GM19351 (cell line): ENCODE measurements around the gene CFAP52.
"Not testable (repeated sequence)": the region's sequence is repeated elsewhere in the genome, so short reads cannot be mapped to it uniquely, and the experiment has no call there.

Experiments used
- ATAC-seq: cut with Tn5 transposase; IDR thresholded peaks from one replicate; pipeline ENCODE4 v1.9.1; 2021; ENCODE audit warnings: mild to moderate bottlenecking, moderate library complexity; ENCODE audit not compliant: unreplicated experiment

Gene CFAP52

DNA sequence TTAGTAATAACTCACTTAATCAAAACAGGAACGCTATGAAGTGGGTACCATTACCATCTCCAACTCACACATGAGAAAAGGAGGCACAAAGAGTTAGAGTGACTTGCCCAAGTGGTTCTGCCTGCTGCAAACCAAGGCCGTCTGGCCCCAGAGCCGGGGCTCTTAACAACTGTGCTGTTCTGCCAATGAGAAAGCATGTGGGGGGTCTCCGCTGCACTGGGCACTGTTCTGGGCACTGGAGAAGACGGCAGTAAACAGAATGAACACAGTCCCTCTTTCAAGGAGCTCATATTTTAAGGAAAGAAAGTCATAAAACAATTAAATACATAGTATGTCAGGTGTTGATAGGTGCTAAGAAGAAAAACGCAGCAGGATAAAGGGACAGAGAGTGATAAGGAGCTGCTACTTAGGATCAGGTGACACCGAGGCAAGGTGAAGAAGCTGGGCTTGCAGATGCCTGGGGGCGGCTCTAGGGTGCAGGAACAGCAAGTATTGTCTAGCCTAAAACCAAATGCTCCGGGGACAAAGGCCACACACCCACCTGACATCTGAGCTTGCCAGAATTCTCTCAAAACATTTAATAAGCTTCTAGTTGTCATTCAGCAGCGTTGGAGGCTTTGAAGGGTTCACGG, 7.4 kb upstream of the CFAP52 start:
- ATAC-seq, result no peak

DNA sequence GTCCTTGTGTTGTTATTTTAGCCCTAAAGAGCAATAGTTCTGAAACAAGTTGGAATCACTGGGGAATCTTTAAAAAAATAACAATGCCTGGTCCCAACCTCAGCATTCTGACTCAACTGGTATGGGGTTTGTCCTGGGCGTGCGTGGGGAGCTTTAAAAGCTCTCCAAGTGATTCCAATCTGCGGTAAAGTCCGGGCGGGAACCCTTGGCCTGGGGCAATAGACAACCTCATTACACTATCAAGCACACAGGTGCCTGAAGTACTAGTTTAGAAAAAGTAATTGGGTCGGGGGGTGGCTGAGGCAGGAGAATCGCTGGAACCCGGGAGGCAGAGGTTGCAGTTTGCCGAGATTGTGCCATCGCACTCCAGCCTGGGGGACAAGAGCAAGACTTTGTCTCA, 5.2 kb upstream of the CFAP52 start:
- no peak for ATAC-seq

DNA sequence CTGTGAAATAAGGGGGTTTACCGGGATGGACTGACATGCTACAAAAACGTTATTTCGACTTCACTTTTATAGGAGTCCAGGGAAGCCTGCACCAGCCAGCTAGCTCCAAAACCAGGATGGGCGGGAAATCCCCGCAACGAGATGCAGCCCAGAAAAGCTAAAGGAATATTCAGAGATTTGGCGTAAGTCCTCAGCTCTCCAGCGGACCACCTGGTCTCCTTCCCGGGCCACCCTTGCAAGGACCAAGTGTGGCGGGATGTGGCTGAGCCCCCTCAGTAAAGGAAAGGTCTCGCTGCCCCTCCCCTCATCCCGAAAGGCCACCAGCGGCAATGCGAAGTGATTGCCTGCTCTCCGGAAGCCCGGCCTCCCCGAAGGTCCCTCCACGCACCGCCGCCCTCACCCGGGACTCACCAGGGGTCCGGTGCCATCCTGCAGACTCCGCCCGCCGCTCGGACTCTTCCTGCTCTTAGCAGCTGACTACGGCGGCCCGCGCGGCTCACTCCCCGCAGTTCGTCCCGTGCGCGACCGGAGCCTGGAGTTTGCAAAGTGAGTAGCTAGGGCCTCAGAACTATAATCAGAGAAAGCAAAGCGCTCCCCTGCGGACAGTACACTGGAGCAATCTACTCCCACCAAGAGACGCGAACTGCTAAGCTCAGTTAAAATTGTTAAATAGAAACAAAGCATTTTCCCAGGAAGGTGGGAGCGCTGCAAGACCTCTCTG, 901 bp upstream of the CFAP52 start, which contains the start of gene STX8:
STX8 (minus strand) TSS at position 440 of the 721 bp plus-strand sequence; CDS start at position 428, 12 bp downstream.
- ATAC-seq, result peak; percentile 74

DNA sequence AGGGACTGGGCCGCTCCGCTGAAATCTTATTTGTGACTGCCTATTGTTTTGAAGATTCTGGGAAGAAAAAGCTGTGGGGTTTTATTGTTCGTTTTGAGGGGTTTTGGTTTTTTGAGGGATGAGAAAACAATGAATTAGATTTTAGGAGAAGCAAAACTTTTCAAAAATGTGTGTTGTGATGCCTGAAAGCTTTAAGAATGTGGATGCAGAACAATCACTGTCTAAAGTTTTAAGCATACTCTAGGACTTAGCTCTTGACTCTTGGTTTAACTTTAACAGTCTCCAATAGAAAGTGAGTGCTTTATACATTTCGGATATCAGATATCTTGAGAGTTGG, 899 bp downstream of the CFAP52 start:
- no peak for ATAC-seq

DNA sequence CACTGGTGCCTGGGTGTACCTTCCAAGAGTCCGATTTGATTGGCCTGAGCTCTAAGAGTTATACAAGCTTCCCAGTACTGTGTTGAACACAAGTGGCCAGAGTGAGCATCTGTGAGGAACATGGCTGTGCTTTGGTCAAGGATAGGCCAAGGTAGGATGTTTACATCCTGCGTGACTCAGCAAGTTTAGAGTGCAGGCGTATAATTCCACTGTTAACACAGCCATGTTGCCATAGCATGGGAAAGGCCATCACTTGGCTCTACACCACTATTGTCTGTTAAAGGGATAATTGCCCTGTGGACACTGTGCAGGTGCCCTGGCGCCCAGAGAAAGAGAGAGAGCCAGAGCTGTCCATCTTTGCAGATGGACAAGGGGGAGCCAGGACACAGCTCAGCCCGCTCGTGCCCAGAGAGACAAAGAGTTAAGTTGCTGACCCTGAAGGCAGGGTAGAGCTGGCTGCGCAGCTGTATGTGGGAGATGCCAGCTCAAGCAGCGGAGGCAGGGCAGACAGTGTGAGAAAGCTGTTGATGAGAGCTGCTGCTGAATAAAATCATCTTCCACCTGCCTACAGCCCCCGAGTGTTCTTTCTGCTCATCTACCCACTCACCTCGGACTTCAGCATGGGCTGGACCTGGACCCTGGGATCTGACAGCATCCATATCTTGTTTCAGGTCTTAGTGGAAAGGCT, 11.7 kb downstream of the CFAP52 start:
- ATAC-seq, result no peak

DNA sequence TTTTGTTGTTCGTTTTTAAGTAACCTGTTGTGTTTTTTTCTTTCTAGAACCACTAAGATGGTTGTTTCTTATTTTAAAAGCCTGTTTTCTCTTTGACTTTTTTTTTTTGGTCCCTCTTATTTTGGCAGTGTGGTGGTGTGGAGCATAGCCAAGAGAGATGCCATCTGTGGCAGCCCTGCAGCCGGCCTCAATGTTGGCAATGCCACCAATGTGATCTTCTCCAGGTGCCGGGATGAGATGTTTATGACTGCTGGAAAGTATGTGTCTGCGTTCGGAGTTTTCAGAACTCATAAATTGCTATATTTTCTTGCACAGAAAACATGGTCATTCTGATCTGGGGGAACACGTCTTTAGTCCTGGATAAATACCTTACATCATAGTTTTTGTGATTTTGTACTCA, 17.6 kb downstream of the CFAP52 start:
- ATAC-seq, result no peak

DNA sequence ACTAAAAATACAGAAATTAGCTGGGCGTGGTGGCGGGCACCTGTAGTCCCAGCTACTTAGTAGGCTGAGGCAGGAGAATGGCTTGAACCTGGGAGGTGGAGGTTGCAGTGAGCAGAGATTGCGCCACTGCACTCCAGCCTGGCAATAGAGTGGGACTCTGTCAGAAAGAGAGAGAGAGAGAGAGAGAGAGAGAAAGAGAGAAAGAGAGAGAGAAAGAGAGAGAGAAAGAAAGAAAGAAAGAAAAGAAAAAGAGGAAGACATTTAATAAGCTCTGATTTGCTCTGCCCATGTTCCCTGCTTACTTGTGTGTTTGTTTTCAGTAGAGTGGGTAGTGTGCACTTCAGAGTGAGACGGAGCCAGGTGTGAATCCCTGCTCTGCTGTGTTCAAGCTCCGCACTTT, 21.2 kb downstream of the CFAP52 start:
- not testable (repeated sequence) for ATAC-seq

DNA sequence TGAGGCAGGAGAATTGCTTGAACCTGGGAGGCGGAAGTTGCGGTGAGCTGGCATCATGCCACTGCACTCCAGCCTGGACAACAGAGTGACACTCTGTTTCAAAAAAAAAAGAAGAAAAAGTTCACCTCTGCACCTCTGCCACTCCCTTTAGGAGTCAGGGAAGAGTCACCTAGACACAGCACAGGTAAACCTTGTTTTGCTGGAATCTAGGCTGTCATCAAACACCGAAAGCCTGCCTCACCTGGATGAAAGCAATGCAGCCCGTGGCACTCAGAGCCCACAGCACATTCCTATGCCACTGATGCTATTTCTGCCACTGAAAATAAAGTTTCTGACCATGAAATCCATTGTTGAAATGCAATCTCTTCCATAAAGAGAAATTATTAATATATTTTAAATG, 22.2 kb downstream of the CFAP52 start:
- no peak for ATAC-seq

DNA sequence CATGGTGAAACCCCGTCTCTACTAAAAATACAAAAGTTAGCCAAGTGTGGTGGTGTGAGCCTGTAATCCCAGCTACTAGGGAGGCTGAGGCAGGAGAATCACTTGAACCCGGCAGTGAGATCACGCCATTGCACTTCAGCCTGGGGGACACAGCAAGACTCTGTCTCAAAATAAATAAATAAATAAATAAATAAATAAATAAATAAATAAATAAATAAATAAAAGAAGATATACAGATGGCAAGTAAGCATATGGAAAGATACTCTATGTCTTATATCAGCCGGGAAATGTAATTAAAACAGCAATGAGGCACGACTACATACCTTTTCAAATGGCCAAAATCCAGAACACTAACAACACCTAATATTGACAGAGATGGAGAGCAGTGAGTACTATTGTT, 28.1 kb downstream of the CFAP52 start:
- not testable (repeated sequence) for ATAC-seq

DNA sequence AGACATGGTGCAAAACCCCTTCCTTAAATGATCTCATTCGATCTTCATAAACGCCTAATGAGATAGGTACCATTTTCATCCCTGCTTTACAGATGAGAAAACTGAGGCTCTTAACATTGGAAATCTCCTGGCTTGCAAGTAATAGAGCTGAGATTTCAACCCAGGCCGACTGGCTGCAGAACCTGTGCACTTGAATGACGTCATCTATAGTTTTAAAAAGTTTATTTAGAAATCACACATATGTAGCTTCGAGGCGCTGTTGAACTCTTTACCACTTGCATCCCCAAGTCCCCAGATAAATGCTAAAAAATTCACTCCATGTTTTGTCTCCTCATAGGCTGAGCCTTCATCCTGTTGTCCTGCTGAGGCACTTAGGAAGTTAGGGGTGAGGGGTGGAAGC, 30.0 kb downstream of the CFAP52 start:
- ATAC-seq, result no peak

DNA sequence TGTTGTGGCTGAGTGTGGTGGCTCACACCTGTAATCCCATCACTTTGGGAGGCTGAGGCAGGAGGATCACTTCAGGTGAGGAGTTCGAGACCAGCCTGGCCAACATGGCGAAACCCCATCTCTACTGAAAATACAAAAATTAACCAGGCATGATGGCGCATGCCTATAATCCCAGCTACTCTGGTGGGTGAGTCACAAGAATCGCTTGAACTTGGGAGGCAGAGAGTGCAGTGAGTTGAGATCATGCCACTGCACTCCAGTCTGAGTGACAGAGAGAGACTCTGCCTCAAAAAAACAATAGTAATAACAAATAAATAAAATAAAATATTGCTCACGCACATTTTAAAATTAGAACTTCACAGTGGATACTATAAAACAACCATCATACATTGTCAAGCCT, 30.6 kb downstream of the CFAP52 start:
- not testable (repeated sequence) for ATAC-seq

DNA sequence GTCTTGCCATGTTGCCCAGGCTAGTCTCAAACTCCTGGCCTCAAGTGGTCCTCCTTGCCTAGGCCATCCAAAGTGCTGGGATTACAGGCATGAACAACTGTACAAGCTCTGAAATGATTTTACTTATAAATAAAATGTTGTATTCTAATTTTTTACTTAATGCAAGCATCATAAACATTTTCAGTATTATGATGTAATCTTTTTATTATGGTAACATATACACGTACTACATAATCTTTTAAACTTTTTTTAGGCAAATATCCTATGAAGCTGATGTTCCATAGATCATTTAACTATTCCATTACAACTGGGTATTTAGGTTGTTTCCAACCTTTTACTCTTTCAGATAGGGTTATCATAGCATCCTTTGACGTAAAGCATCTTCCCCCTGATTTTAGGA, 35.1 kb downstream of the CFAP52 start:
- no peak for ATAC-seq

DNA sequence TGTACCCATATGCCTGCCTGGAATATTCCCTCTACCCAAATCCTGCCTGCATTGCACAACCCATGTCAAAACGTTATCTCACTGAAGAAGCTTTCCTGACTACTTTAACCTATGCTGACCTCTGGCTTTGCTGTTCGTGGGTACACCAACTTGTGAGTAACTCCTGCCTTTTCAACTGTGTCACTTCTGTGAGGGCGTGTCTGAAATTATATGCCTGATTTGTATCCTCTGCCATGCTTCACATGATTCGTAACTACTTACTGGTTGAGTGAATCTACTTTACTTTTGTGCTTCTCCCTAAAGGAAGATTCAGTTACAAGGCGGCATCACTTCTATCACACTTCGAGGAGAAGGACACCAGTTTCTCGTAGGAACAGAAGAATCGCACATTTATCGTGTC, 35.6 kb downstream of the CFAP52 start:
- no peak for ATAC-seq

DNA sequence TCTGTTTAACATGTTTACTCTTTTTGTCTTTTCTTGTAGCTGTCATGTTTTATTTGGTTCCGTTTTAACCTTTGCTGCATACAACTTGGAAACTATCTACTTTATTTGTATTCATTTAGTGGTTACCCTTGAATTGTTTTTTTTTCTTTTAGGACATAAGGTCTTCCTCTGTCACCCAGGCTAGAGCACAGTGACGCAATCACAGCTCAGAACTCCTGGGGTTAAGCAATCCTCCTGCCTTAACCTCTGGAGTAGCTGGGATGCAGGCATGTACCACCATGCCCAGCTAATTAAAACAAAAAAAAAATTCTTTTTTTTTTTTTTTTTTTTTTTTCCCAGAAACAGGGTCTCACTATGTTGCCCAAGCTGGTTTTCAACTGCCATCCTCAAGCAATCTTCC, 39.0 kb downstream of the CFAP52 start:
- no peak for ATAC-seq

DNA sequence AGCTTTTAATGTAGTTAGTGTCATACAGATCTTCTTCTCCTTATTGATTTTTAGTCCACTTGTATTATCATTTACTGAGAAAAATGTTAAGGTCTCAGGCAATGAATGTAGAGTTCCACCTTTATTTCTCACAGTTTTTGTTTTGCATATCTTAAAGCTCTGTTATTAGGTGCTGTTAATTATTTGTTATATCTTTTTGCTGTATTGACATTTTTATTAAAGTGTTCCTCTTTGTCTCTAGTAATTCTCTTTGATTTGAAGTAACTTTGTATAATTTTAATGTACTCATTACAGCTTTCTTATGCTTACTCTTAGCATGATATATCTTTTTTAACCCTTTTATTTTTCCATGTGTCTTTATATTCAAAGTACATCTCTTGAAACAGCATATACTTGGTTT, 46.5 kb downstream of the CFAP52 start:
- no peak for ATAC-seq

DNA sequence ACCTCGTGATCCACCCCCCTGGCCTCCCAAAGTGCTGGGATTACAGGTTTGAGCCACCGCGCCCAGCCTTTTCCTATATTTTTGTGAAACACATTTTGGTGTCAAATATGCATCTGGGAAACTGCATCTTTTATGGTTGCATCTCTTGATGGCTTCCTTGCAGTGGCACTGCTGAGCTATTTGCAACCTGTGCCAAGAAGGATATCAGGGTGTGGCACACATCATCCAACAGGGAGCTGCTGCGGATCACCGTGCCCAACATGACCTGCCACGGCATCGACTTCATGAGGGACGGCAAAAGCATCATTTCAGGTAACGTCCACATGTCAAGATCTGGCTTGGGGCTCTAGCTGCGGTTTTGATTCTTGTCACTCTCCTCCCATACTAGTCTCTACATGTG, 52.1 kb downstream of the CFAP52 start:
- no peak for ATAC-seq

DNA sequence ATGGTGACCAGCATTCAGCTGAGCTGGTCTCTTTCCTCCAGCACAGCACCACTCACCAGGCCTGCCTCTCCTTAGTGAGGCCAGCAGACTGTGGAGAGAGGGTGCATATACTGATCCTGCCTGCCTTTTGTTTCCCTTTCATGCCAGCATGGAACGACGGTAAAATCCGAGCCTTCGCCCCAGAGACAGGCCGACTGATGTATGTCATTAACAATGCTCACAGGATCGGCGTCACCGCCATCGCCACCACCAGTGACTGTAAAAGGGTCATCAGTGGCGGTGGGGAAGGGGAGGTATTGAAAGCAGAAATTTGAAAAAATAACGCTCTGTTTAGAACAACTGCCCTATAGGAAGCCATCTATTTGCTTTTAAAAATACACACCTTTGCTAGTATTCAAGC, 56.3 kb downstream of the CFAP52 start:
- no peak for ATAC-seq

DNA sequence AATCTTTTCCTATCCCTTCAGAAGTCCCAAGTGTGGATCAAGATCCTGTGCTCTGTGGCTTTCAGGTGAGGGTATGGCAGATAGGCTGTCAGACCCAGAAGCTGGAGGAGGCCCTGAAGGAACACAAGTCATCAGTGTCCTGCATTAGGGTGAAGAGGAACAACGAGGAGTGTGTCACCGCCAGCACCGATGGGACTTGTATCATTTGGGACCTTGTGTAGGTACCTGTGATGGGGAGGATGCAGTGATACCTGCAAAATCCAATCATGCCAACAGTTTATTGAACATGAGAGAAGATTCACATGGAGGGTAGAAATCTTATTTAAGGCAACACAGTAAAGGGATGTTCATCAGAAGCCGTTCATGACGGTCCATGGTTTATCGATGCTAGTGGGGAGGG, 58.9 kb downstream of the CFAP52 start:
- ATAC-seq, result no peak

DNA sequence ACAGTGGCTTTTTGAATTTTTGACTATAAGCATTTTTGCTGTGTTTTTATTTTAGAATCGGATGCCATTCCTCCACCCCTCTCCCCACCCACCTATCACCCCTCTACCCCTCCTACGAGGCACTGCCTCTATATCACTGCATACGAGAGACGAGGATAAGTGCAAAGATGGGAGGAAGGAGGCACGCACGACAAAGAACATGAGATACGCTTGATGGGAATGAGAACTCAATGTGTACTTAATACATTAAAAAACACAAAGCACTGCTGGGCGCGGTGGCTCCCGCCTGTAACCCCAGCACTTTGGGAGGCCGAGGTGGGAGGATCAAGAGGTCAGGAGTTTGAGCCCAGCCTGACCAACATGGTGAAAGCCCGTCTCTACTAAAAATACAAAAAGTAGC, 60.1 kb downstream of the CFAP52 start:
- no peak for ATAC-seq

DNA sequence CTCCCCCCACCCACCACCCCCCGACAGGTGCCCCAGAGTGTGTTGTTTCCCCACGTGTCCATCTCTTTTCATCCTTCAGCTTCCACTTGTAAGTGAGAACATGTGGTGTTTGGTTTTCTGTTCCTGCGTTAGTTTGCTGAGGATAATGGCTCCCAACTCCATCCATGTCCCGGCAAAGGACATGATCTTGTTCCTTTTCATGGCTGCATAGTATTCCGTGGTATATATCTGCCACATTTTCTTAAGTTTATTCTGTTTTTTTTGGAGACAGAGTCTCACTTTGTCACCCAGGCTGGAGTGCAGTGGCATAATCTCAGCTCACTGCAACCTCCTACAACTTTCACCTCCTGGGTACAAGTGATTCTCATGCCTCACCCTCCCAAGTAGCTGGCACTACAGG, 63.9 kb downstream of the CFAP52 start:
- not testable (repeated sequence) for ATAC-seq

DNA sequence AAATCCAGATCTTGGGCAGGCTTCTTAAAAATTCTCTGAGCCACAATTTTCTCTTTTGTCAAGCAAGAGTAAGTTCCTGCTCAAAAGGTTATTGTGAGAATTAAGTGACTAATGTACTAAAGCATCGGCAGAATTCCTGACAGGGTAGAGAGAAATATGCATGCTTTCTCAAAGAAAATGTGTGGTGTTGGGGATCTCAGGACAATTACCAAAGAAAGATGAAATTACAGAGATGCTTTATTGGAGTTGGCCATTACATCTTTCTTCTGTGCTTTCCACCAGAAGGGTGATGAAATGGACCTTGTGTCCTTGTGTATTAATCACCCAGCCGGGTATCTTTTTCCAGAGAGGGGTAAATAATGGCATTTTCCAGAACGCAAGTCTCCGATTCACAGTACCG, 67.2 kb downstream of the CFAP52 start:
- no peak for ATAC-seq
